Adrenal gland (tissue), 12 donors: ENCODE measurements around the gene KCNJ14. TPM values are rescaled to one million over a fixed set of nuclear protein-coding genes. Genes with fewer than 3 reads are reported as not detected.
A peak's percentile ranks its signal among the peaks of the same experiment; 100 is the strongest.

Experiments used
- DNase-seq, 7 donors: peaks; one replicate each; pipeline ENCODE4 v3.0.0-alpha.2; 2019 to 2020
- H3K27ac ChIP-seq, 5 donors: fragments of 200-600 bp; sonication (generic) in 4 of 5; 1 replicate in 3 of 5; 2 replicates in 2 of 5; pipeline versions ENCODE4 v1.5.1 to v1.8.0; 2016 to 2020; ENCODE audit warnings: mild to moderate bottlenecking in 1 of 5
- H3K27me3 ChIP-seq: fragments of 200-600 bp; 2 replicates; pipeline ENCODE4 v1.8.0; 2021
- H3K36me3 ChIP-seq, 2 donors: fragments of 200-600 bp; replicated peaks in 1 of 2; 1 replicate in 1 of 2; 2 replicates in 1 of 2; pipeline versions ENCODE4 v1.5.1 to v1.8.0; 2018 to 2022
- H3K4me1 ChIP-seq, 2 donors: fragments of 200-600 bp; replicated peaks in 1 of 2; 1 replicate in 1 of 2; 2 replicates in 1 of 2; pipeline versions ENCODE4 v1.5.1 to v1.8.0; 2018 to 2021
- H3K4me3 ChIP-seq, 4 donors: fragments of 200-600 bp; sonication (generic) in 3 of 4; one replicate each; pipeline ENCODE4 v1.5.1; 2016 to 2018
- H3K9me3 ChIP-seq, 3 donors: fragments of 200-600 bp; sonication (generic) in 1 of 3; replicated peaks in 1 of 3; 1 replicate in 2 of 3; 2 replicates in 1 of 3; pipeline versions ENCODE4 v1.5.1 to v1.8.0; 2016 to 2021
- POLR2A ChIP-seq, 2 donors: fragments of 450-650 bp; IDR thresholded peaks; one replicate each; pipeline ENCODE4 v1.6.1; 2017; ENCODE audit warnings: antibody characterized with exemption in 2 of 2, mild to moderate bottlenecking in 2 of 2, moderate library complexity in 1 of 2
- WGBS, 4 donors: extraction: QIAGEN DNeasy Blood & Tissue Kit in 2 of 4; methylation state at CpG; one replicate each; pipeline versions ENCODE4 v1.1.5 to v1.1.7; 2013 to 2017; 5-methylcytosine and 5-hydroxymethylcytosine counted together
- intact Hi-C, 2 donors: fragments of 100-400 bp; cut with DNase I; formaldehyde crosslinking; loops; one replicate each; pipeline versions ENCODE4 v1.14.1 to v1.15.0; 2022 to 2023
- polyA plus RNA-seq, 3 donors: library from polyadenylated mRNA; stranded (reverse); fragments of 200-250 nt in 2 of 3; fragments of 350-450 nt in 1 of 3; fragmentation: Illumina TruSeq in 1 of 3; extraction: RNeasy Lipid Tissue Mini Kit (QIAGEN cat#74804) in 1 of 3; gene quantifications; one replicate each; pipeline ENCODE4 v1.2.3, GENCODE V29; 2013 to 2014
- total RNA-seq, 9 donors: library from RNA; depleted of rRNA in 4 of 9; stranded (reverse); fragments of >200 nt in 4 of 9; fragments of 120-200 nt in 1 of 9; fragmentation: NEBNext Ultra II Directional in 1 of 9; extraction: Animal tissue kit (Norgen Biotek cat#: 25700) in 1 of 9; gene quantifications; one replicate each; pipeline versions ENCODE4 v1.1.0 to v1.2.4, GENCODE V29; 2013 to 2023
- TF ChIP-seq, protein P1 (sequence below), 6 experiments: fragments of 450-650 bp in 4 of 6; fragments of 200-600 bp in 2 of 6; sonication (generic) in 1 of 6; IDR thresholded peaks; 1 replicate in 5 of 6; 2 replicates in 1 of 6; pipeline versions ENCODE4 v1.5.1 to v1.8.0; 2016 to 2021; ENCODE audit warnings: antibody characterized with exemption in 6 of 6, mild to moderate bottlenecking in 2 of 6, moderate library complexity in 1 of 6
- donor health status: healthy with polysubstance abuse.
- donor health status: Bipolar disorder and iron deficiency.
- donor health status: DM: yes; HTN: yes; CAD: no.
- donor health status: DM: no; HTN: no; CAD: no.
- donor health status: DM: no; HTN: no; CAD: no.
- donor health status: DM: yes; HTN: yes; CAD: no.

KCNJ14 gene
- total and polyA plus RNA-seq, 12 donors = 0.09 to 0.83 (median 0.42) TPM

- no peaks in the 10 kb centered on the region for H3K27me3 ChIP-seq
- H3K4me3 ChIP-seq = peak overlapping the region in 2 of 4 donors; percentile 1 to 48
- H3K9me3 ChIP-seq = no peaks in the 10 kb centered on the region
- H3K36me3 ChIP-seq = peaks cover 0 to 30% of the 10 kb centered on the region in 2 donors
- H3K27ac ChIP-seq = peak overlapping the region in 4 of 5 donors; percentile 38 to 71 (median 58)
- intact Hi-C loops = no loop called here
- peak in 3 of 7 donors; percentile 32 to 76 (median 68) for DNase-seq
- WGBS, 4 donors = 27 to 47% (median 44%) methylated on average over 5 to 32 of the region's 32 CpGs
- TF ChIP-seq, protein P1, sequence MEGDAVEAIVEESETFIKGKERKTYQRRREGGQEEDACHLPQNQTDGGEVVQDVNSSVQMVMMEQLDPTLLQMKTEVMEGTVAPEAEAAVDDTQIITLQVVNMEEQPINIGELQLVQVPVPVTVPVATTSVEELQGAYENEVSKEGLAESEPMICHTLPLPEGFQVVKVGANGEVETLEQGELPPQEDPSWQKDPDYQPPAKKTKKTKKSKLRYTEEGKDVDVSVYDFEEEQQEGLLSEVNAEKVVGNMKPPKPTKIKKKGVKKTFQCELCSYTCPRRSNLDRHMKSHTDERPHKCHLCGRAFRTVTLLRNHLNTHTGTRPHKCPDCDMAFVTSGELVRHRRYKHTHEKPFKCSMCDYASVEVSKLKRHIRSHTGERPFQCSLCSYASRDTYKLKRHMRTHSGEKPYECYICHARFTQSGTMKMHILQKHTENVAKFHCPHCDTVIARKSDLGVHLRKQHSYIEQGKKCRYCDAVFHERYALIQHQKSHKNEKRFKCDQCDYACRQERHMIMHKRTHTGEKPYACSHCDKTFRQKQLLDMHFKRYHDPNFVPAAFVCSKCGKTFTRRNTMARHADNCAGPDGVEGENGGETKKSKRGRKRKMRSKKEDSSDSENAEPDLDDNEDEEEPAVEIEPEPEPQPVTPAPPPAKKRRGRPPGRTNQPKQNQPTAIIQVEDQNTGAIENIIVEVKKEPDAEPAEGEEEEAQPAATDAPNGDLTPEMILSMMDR (IDR thresholded peaks at IDR 0.05) = no peak
- TF ChIP-seq POLR2A (IDR thresholded peaks at IDR 0.05) = no peak
- peaks cover 14 to 24% of the 10 kb centered on the region in 2 donors for H3K4me1 ChIP-seq
Measured at GRCh38 chr19:48480183-48480557, 24.8 kb downstream of the KCNJ14 start.

DNA sequence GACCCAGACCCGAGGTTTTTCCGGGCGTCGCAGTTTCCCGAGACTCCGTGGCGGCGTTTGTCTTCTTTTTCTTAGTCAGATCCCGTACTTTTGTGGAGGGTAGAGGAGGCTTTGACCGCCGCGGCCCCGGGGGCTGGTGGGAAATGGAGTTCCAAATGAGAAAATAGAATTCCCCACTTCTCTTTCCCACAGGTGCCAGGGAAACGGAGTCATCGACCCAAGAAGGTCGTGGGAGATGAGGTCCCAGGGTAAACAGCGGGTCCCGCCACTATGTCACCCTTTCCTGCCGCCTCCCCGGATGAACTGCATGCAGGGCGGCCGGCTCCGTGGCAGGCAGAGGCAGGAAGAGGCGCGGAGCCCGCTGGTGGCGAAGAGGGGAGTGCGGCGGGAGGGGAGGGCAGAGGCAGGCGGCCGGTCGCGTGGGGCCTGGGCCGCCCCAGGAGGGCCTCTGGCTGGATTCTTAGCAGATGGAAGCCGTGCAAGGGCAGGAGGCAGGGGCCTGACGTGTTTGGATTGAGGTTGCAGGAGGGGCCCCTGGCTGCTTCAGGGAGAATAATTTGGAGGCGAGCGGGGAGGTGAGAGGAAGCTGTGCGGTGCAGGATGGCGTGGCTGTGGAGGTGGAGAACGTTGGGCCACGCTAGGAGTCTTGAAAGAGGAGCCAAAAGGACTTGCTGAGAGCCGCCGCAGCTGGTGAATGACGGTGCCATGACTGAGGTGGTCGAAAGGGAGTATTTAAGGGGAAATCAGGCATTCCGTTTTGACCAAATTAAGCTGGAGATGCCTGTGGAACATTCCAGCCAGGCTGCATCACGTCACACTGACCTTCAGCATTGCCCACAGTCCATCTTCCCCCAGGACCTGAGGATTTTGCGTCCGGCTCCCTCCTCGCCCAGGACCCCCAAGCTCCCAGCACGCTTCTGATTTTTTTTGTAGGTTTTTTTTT lies 25.5 kb downstream of the KCNJ14 start:
- no peaks in the 10 kb centered on the region for H3K27me3 ChIP-seq
- 36 to 56% (median 47%) methylated on average over 49 to 52 of the region's 52 CpGs for WGBS, 4 donors
- no peaks in the 10 kb centered on the region for H3K9me3 ChIP-seq
- intact Hi-C loops = no loop called here
- no peak for TF ChIP-seq POLR2A (IDR thresholded peaks at IDR 0.05)
- TF ChIP-seq, protein P1 (IDR thresholded peaks at IDR 0.05) = no peak
- H3K4me1 ChIP-seq = peaks cover 7 to 18% of the 10 kb centered on the region in 2 donors
- no peak for DNase-seq
- peak overlapping the region in 4 of 5 donors; percentile 38 to 71 (median 58) for H3K27ac ChIP-seq
- H3K4me3 ChIP-seq = peak overlapping the region in 2 of 4 donors; percentile 1 to 48
- peaks cover 0 to 24% of the 10 kb centered on the region in 2 donors for H3K36me3 ChIP-seq

DNA sequence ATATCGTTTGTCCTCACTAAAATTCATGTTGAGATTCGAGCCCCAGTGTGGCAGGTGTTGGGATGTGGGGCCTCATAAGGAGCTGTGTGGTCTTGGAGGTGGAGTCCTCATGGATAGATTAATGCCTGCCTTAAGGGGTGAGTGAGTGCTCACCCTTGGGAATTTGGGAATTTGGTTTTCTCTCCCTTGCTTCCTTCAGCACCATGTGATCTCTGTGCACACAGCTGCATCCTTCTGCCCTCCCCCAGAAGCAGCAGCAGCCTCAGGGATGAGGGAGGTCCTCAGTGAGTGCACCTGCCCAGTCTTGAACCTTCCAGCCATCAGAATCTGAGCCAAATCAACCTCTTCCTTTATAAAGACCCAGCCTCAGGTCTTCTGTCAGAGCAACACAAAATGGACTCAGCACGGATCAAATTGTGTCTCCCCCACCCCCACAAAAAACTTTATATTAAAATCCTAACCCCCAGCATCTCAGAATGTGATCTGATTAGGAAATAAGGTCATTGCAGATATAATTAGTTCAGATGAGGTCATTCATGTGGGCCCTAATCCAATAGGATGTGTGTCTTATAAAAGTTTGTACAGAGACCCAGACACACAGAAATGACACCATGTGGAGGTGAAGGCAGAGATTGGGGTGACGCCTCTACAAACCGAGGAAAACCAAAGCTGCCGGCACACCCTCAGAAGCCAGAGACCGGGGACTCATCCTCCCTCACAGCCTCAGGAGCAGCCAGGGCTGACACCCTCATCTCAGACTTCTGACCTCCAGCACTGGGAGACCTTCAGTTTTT lies 26.7 kb downstream of the KCNJ14 start:
- Histone ChIP-seq H3K36me3 (peaks cover 0 to 12% of the 10 kb centered on the region in 2 donors), H3K27ac (no peak overlapping the region), H3K9me3 (no peaks in the 10 kb centered on the region), H3K4me3 (no peak overlapping the region), H3K4me1 (peaks cover 7 to 15% of the 10 kb centered on the region in 2 donors), H3K27me3 (no peaks in the 10 kb centered on the region)
- 43 to 59% (median 49%) methylated on average over 7 of the region's 7 CpGs for WGBS, 4 donors
- DNase-seq = peak in 1 of 7 donors; percentile 40
- intact Hi-C loops = no loop called here
- TF ChIP-seq, protein P1 (IDR thresholded peaks at IDR 0.05) = no peak
- TF ChIP-seq POLR2A (IDR thresholded peaks at IDR 0.05) = no peak

DNA sequence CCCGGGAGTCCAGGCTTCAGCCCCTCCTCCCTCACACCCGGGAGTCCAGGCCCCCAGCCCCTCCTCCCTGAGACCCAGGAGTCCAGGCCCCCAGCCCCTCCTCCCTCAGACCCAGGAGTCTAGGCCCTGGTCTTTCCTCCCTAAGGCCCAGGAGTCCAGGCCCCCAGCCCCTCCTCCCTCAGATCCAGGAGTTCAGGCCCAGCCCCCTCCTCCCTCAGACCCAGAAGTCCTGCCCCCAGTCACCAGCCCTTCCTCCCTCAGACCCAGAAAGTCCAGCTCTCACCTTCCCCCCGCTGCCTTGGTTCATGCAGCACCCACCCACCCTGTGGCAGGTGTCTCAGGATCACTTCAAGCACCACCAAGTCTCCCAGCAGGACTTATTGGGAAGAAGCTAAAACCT lies 27.9 kb downstream of the KCNJ14 start:
- intact Hi-C loops = no loop called here
- WGBS, 4 donors = 41 to 100% (median 63%) methylated on average over 1 to 3 of the region's 3 CpGs; no CpG with 5 or more reads in 1 of the 4 donors

More for the DNA sequence above, 27.9 kb downstream of the KCNJ14 start:
- Histone ChIP-seq H3K27ac (no peak overlapping the region), H3K36me3 (peaks cover 0 to 1% of the 10 kb centered on the region in 2 donors), H3K9me3 (no peaks in the 10 kb centered on the region), H3K4me1 (peaks cover 10 to 24% of the 10 kb centered on the region in 2 donors), H3K27me3 (no peaks in the 10 kb centered on the region), H3K4me3 (no peak overlapping the region)
- no peak for DNase-seq
- no peak for TF ChIP-seq POLR2A (IDR thresholded peaks at IDR 0.05)
- TF ChIP-seq, protein P1 (IDR thresholded peaks at IDR 0.05) = no peak
